ENCODE measurements around the gene SPRING1.
A peak's percentile ranks its signal among the peaks of the same experiment; 100 is the strongest.

Gene SPRING1

GRCh38 chr12:116707751-116708150 lies 30.1 kb downstream of the SPRING1 start:
- no peak for DNase-seq

- peak; percentile 29 for DNase-seq
These were observed 34.6 kb downstream of the SPRING1 start for GRCh38 chr12:116703214-116703795.

GRCh38 chr12:116701432-116701831 lies 36.4 kb downstream of the SPRING1 start:
- no peak for DNase-seq

- DNase-seq: no peak
These were observed 37.8 kb downstream of the SPRING1 start for GRCh38 chr12:116700066-116700465.

- DNase-seq: no peak
These were observed 39.3 kb downstream of the SPRING1 start for GRCh38 chr12:116698554-116699075.

GRCh38 chr12:116698116-116698515 lies 39.8 kb downstream of the SPRING1 start:
- no peak for DNase-seq

- no peak for DNase-seq
These were observed 40.2 kb downstream of the SPRING1 start for GRCh38 chr12:116697716-116698115.

GRCh38 chr12:116697305-116697704 lies 40.6 kb downstream of the SPRING1 start:
- DNase-seq: no peak

- no peak for DNase-seq
These were observed 42.5 kb downstream of the SPRING1 start for GRCh38 chr12:116695464-116695725.

- no peak for DNase-seq
These were observed 43.0 kb downstream of the SPRING1 start for GRCh38 chr12:116694653-116695463.

GRCh38 chr12:116693286-116694227 lies 44.3 kb downstream of the SPRING1 start:
- peak; percentile 58 for DNase-seq

GRCh38 chr12:116692605-116693004 lies 45.3 kb downstream of the SPRING1 start:
- no peak for DNase-seq

- no peak for DNase-seq
These were observed 46.2 kb downstream of the SPRING1 start for GRCh38 chr12:116691636-116692035.

- DNase-seq: no peak
These were observed 46.7 kb downstream of the SPRING1 start for GRCh38 chr12:116691205-116691604.

- no peak for DNase-seq
These were observed 47.7 kb downstream of the SPRING1 start for GRCh38 chr12:116689979-116690744.

- DNase-seq: no peak
These were observed 48.3 kb downstream of the SPRING1 start for GRCh38 chr12:116689521-116689920.

All from NCI-H1092 (cell line).